ENCODE data around the gene SECTM1.

The SECTM1 gene

DNA sequence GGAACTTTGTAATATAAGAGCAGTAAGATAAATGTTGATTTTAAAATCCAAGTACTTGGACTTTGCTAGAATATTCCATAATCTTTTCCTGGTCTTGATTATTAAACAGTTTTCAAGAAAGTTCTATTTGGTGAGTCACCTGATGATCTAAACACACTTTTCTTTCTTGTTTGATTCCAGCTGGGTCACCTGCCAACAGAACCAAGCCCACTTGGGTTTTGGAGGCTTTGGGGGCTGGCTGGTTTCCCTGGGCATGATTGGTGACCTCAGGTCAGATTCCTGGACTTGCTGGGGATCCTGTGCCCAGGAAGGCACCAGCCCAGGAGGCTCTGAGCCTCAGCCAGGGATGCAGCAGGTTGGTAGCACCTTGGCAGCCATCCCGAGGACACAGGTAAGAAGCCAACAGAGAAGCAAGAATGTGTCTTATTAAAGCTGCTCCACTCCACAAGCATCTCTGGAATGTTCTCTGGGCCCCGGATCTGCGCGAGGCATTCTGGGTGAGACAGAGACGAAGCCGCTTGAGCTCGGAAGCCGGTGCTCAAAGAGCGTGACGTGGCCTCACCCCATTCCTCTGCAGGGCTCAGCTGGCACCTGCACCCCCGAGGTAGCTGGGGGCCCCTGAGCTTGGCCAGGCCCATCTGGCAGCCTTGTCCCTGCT is 22.3 kb upstream of the SECTM1 start:
- TF ChIP-seq REST (IDR thresholded peaks at IDR 0.05; ENCODE audit: insufficient read depth in 1 of 2, low read depth in 2 of 2, low read length in 2 of 2) (no peak), TAF1 (IDR thresholded peaks at IDR 0.05; ENCODE audit: borderline replicate concordance, insufficient read depth, low read length) (no peak), SIN3A (IDR thresholded peaks at IDR 0.05; ENCODE audit: borderline replicate concordance, insufficient read depth, low read length) (no peak), FOXP2 (optimal IDR thresholded peaks at IDR 0.05; ENCODE audit: borderline replicate concordance, extremely low read depth, extremely low read length, insufficient read depth) (no peak), POLR2AphosphoS5 (IDR thresholded peaks at IDR 0.05; ENCODE audit: low read depth, low read length) (no peak)

GRCh38 chr17:82354804-82355308 is 21.3 kb upstream of the SECTM1 start:
- TF ChIP-seq REST (IDR thresholded peaks at IDR 0.05; ENCODE audit: insufficient read depth in 1 of 2, low read depth in 2 of 2, low read length in 2 of 2) (no peak), TAF1 (IDR thresholded peaks at IDR 0.05; ENCODE audit: borderline replicate concordance, insufficient read depth, low read length) (no peak), FOXP2 (optimal IDR thresholded peaks at IDR 0.05; ENCODE audit: borderline replicate concordance, extremely low read depth, extremely low read length, insufficient read depth) (no peak), POLR2AphosphoS5 (IDR thresholded peaks at IDR 0.05; ENCODE audit: low read depth, low read length) (no peak), SIN3A (IDR thresholded peaks at IDR 0.05; ENCODE audit: borderline replicate concordance, insufficient read depth, low read length) (no peak)

DNA sequence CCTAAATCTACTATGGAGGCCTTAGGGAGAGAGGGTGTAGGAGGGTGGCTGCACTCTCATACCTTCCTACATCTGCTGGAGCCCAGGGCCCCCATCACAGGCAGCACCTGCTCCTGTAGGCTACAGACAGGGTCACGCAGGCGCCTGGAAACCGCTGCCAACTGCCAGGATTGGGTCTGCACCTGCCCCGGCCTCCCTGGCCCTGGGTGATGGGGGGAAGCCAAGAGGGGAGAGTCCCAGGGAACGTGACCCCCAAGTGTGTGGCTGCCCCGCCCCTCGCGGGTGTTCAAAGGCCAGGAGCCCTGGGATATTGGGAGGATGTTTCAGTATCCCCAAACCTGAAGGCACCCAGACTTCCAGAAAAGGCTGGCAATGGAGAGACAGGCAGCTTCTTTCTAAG is 19.9 kb upstream of the SECTM1 start:
- TF ChIP-seq FOXP2 (optimal IDR thresholded peaks at IDR 0.05; ENCODE audit: borderline replicate concordance, extremely low read depth, extremely low read length, insufficient read depth) (no peak), SIN3A (IDR thresholded peaks at IDR 0.05; ENCODE audit: borderline replicate concordance, insufficient read depth, low read length) (no peak), TAF1 (IDR thresholded peaks at IDR 0.05; ENCODE audit: borderline replicate concordance, insufficient read depth, low read length) (no peak), POLR2AphosphoS5 (IDR thresholded peaks at IDR 0.05; ENCODE audit: low read depth, low read length) (no peak), REST (IDR thresholded peaks at IDR 0.05; ENCODE audit: insufficient read depth in 1 of 2, low read depth in 2 of 2, low read length in 2 of 2) (no peak)

- TF ChIP-seq REST (IDR thresholded peaks at IDR 0.05; ENCODE audit: insufficient read depth in 1 of 2, low read depth in 2 of 2, low read length in 2 of 2) (peak; percentile 84 to 87), SIN3A (IDR thresholded peaks at IDR 0.05; ENCODE audit: borderline replicate concordance, insufficient read depth, low read length) (no peak), TAF1 (IDR thresholded peaks at IDR 0.05; ENCODE audit: borderline replicate concordance, insufficient read depth, low read length) (no peak)
Observed at GRCh38 chr17:82351713-82352488, 18.3 kb upstream of the SECTM1 start.

All from PFSK-1 (cell line).